Stimulated activated naive CD8-positive, alpha-beta T cell treated with anti-CD3 and anti-CD28 coated beads, Interleukin-15, Interleukin-2, amounts not matched to agents 100 U/mL and 50 U/mL, for 24 hours (primary cell): ENCODE data around the gene CFAP100.

Source experiments
- ATAC-seq: fragments of 150-1000 bp; cut with Tn5 transposase; one replicate; pipeline ENCODE4 v1.10.0; 2021
- DNase-seq: peaks from one replicate; pipeline ENCODE4 v3.0.0; 2021

Gene CFAP100

GRCh38 chr3:126394179-126394976, at the start of gene CFAP100:
TSS of gene CFAP100 (plus strand) at chr3:126394909. CDS start at chr3:126396001, 1,092 bp downstream.
- ATAC-seq = no peak

GRCh38 chr3:126345231-126345630, 49.5 kb upstream of the CFAP100 start:
- ATAC-seq (no peak), DNase-seq (no peak)

More at GRCh38 chr3:126394179-126394976, at the start of gene CFAP100:
- DNase-seq = no peak

DNA sequence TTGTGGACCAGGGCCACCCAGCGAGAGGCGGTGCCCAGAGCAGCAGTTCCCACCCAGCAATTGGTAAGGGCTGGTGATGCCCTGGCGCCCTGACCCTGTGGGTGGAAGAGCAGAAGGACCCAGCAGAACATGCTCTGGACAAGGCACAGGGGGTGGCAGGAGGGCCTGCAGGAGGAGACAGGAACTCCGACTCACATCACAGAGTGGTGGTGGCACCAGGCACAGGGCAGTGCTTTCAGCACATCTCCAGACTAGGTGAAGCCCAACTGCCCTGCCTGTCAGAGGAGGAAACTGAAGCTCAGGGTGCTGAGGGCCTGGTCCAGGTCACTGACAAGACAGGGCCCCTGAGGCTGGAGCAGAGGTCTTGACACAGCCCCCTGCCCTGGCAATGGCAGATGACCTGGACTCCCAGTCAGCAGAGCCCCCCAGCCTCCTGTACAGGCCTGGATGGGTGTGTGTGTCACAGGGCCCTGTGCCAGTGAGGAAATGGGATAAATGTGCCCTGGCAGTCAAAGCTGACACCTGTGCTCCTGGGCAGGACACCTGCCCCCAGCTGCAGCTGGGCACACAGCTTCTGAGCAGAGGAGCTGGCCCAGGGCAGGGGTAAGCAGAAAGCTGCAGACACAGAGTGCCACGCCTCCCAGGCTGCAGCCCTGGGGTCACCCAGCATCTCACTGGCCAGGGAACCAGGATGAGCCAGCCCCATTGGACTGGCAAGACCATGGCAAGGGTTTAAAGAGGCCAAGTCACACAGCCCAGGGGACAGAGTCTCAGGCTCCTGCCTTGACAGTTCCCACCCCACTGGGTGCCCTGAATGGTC, 48.9 kb upstream of the CFAP100 start:
- ATAC-seq (no peak), DNase-seq (no peak)

GRCh38 chr3:126346466-126346865, 48.2 kb upstream of the CFAP100 start:
- no peak for ATAC-seq

DNA sequence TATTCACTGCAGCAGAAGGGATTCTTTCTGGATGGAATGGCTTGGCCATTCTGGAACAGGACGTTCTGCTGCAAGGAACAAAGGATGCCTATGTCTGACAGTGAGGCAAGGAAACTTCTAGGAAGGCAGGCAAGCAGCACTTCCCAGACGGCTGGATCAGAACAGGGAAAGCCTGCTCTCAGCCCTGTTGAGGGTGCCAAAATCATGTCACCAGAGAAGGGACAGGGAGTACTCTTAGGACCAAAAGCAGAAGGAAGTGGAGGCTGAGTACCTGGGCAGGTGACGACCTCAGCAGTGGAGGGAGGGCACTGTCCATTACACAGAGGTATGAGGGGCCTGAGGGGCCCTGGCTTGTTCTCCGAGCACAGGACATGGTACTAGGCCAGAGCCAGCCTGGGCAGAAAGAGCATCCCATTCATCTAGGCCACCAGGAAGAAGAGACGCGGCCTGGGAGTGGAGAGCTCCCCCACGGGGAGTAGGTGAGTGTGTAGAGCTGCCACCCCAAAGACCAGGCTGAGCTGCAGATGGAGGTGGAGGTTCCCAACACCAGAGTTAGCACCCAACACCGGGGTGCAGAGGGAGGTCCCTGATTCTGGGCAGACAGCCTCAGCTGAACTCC, 47.1 kb upstream of the CFAP100 start:
- ATAC-seq (no peak), DNase-seq (no peak)

More at GRCh38 chr3:126346466-126346865, 48.2 kb upstream of the CFAP100 start:
- DNase-seq = no peak

DNA sequence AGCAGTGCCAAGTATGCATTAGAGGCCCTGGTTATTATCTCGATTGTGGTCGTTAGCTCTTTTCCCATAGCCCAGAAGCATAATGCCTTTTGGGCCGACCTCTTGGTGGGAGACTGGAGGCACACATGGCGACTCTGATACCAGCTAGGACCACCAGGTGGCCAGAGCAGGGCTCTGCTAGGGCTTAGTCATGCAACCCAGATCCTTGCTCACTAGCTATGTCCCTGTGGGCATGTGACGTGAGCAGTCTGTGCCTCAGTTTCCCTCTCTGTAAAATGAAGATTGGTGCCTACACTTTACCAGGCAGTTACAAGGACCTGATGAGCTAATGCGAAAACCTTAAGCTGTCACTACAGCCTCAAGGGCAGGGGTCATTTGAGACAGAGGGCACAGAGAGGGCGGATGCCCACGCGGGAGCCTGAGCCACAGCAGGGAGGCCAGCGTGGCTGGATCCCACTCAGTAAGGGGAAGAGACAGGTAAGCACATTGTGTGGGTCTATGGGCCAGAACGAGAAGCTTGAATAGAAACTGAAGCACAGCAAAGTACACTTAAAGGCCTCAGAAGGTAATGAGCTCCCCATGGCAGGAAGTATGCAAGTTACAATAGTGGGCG, 46.3 kb upstream of the CFAP100 start:
- ATAC-seq (no peak), DNase-seq (no peak)

DNA sequence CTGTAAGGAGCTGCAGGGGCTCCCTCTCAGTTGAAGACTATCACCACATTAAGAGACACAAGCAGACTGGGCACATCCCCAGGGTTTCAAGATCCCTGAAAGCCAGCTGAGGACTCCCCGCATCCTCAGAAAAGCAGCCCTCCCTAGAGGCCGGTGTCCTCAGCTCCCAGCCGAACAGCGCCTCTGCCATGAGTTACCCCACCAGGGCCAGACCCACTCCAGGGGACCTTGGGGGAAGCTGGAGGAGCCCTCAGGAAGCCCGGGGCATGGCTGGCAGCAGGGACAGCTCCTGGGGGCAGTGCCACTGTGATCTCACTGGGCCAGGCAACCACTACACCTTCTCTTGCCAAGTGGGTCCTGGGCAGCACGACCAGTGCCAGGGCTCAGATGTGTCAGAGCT, 45.6 kb upstream of the CFAP100 start:
- ATAC-seq (no peak), DNase-seq (no peak)

- ATAC-seq = no peak
- no peak for DNase-seq
Observed at GRCh38 chr3:126349611-126350501, 44.9 kb upstream of the CFAP100 start.

DNA sequence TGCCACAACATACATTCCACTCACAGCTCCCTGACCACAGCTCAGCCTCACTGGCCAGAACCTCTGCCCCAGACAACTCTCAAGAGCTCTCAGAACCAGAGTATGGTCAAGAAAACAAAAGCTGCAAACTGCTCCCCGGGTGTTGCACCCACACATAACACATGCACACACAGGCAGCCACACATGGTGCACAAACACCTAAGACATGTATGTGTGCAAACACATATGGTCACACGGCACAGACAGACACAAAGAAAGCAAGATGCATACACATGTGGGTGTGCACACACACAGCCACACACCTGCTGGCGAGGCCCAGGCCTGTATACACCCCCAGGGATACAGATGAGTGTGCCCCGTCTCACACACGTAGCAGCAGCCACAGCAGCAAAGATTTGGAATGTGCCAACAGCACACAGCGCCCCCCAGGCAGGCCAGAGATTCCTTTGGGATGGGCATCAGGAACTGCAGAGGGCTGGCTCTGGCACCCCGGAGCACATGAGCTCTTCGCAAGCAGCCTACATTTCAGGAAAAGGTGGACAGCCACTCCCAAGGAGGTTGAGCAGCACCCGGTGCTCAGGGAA, 44.1 kb upstream of the CFAP100 start:
- no peak for ATAC-seq
- DNase-seq = no peak

- ATAC-seq (no peak), DNase-seq (no peak)
Observed at GRCh38 chr3:126351086-126351770, 43.5 kb upstream of the CFAP100 start.

GRCh38 chr3:126351771-126352475, 42.8 kb upstream of the CFAP100 start:
- DNase-seq (no peak), ATAC-seq (no peak)

DNA sequence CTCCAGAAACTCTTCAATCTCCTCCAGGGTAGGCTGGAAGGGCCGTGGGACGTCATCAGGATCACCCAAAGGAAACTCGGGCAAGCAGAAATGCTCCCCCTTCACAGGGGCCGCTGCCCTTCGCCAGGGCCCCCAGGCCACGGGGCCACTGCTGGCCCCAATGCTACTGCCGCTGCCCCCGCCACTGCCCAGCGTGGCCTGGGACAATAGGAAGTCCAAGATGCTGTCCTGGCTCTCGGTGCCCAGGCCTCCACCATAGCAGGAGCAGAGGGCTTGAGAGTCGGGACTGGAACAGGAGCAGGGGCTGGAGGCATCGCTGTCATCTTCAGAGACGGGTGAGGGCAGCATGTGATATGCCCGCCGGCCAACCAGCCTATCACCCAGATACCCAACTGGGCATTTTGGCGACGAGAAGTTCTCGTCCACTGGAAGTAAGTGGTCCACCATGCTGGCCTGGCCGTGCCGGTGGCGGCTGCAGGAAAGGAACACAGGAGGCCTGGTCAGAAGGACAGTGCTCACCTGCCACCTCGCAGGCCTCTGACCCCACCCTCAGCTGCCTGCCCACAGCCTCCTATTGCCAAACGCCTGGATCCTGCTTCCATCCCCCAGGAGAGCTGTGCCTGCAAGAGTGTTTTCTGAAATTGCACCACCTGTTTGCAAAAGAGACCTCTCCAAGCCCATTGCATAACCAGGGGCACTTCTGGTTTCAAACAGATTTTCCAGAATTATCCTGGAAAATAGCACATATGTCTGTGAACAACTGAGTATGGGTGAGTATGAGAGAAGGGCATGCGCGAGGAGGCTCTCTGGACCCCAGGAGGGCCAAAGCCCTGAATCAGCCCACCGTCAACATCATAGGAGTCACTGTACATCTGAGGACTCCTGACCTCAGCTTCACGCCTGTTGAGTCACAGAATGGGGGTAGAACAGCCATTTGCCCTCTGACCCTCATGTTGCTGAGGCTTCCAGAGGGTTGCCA, 41.9 kb upstream of the CFAP100 start:
- no peak for ATAC-seq
- no peak for DNase-seq

- DNase-seq (no peak), ATAC-seq (no peak)
Observed at GRCh38 chr3:126353694-126354321, 40.9 kb upstream of the CFAP100 start.

DNA sequence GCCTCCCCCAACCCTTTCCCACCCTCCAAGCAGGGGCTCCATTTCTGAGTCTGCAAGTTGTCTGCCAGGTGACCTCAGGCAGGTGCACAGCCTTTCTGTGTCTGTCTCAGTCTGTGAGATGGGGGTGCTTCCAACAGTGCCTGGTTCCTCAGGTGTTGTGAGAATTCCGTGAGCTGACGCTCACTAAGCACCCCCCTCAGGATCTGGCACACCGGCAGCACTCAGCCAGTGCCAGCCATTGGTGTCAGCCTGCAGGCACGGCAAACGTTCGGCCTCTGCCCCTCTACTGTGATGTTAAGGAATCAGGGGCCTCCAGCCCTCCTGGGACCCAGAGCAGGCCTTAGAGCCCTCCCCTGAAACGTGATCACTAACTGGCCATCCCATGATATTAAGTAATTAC, 39.9 kb upstream of the CFAP100 start:
- no peak for ATAC-seq
- DNase-seq = no peak

DNA sequence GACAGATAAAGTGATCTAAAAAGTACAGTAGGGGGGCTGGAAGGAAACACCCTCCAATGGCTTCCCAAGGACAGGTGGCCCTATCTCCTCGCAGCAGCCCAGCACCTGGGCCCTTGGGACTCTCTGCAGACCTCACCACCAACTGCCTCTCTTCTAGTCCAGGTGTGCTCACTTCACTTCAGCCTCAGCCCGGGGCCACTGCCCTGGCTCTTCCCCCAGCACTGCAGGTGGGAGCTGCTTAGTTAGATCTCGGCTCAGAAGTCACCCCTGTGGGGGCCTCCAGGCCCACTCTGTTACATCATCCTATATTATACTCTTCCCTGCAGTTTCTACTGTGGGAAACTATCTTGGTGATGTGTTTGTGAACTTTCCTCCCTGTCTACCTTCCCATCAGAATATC, 39.5 kb upstream of the CFAP100 start:
- no peak for DNase-seq
- ATAC-seq = no peak

DNA sequence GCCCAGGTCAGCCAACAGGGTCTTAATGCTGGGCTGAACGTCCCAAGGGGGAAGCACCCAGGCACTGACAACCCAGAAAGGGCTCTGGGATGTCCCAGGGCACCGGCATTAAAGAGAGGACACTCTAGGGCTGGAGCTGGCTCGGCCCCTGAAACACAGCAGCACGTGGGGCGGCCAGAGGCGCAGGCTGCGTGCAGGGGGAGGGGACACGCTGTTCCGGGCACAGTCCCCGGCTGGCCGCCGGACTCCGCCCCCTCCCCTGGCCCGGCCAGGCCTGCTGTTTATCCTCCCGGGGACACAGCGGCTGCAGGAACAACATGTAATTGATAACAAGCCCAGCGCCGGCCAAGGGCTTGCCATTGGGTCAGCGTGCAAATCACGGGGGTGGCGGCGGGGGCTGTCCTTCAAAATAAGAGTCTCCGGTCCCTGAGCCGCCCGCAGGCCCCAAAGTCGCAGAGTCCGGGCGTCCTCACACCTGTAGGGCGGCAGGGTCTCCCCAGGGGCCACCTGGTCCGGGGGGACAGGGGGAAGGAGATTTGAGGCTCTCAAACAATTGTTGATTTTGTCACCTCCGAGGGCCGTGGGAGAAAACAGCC, 38.8 kb upstream of the CFAP100 start:
- ATAC-seq = no peak
- peak; percentile 12 for DNase-seq
